DMS 273 (cell line): Measurements from ENCODE around the gene TAC3.
"Not testable (repeated sequence)": the region's sequence is repeated elsewhere in the genome, so short reads cannot be mapped to it uniquely, and the experiment has no call there.

Source experiments
- DNase-seq: peaks from one replicate; lab custom pipeline; 2025; ENCODE audit not compliant: unreplicated experiment; lab: John Stamatoyannopoulos, UW

TAC3 gene

DNA sequence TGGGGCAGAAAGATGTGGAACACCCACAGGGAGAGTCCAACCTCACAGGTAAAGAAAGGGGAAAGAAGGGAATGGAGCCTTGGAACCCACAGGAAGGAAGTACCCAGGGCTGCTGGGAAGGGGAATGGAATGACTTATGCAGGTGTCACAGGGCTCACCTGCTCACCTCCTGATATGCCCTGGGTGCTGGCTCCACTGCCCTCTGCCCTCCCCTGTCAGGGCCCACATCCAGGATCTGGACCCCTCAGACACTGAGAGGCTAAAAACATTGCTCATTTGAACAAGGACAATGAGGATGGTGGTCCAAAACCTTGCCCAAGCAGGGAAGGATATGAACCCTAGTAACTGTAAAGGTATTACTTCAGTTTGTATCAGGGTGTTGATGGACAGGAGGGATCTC, 29.3 kb downstream of the TAC3 start:
- DNase-seq = no peak

- DNase-seq = not testable (repeated sequence)
Measured at GRCh38 chr12:56985714-56986113, 30.6 kb downstream of the TAC3 start.

DNA sequence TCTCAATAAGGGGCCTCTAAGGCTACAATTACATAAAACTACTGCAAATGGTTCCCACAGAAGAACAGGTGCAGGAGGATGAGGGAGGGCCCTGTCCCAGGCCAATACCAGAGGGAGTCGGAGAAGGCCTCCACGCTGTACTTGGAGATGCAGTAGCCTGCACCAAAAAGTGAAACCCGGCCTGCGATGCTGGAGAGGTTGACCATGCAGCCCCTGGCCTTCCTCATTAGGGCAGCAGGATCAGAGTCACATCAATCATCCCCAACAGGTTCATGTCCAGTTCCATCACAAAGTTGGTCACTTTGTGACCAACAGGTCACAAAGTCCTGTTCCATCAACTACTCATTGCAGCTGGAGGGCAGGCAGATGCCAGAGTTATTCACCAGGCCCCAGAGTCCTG, 32.9 kb downstream of the TAC3 start:
- no peak for DNase-seq

DNA sequence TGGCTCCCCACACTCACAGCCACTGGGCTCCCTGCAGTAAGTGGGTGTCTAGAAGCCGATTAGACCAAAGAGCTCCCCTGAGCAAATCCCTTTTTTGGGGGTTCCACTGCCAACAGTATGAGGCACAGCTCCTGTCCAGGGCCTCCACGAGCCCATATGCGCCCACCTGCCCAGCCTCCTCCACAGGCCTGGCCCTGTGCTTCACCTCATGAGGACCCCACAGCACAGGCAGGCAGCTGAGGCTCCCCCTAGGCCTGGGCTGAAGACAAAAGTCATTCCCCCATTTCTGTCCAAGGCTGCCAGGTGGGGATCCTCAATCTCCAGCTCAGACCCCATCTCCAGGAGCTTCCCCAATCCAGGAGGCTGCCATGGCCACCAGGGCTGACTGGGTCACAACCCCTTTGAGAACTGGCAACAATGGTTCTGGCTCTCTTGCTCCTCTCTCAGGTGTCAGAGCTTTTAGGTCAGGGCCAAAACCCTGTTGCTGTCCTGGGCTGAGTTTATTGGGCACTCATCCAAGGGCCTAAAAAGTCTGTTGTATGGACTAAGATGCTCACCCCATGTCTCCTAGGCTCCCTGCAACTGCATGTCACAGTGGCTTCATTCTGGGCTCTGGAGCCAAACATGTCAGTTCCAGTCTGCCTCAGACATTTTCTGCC, 33.6 kb downstream of the TAC3 start:
- not testable (repeated sequence) for DNase-seq

- no peak for DNase-seq
Measured at GRCh38 chr12:56980941-56981530, 35.3 kb downstream of the TAC3 start.

GRCh38 chr12:56980268-56980667, 36.1 kb downstream of the TAC3 start:
- no peak for DNase-seq

GRCh38 chr12:56979628-56980027, 36.7 kb downstream of the TAC3 start:
- DNase-seq = no peak

DNA sequence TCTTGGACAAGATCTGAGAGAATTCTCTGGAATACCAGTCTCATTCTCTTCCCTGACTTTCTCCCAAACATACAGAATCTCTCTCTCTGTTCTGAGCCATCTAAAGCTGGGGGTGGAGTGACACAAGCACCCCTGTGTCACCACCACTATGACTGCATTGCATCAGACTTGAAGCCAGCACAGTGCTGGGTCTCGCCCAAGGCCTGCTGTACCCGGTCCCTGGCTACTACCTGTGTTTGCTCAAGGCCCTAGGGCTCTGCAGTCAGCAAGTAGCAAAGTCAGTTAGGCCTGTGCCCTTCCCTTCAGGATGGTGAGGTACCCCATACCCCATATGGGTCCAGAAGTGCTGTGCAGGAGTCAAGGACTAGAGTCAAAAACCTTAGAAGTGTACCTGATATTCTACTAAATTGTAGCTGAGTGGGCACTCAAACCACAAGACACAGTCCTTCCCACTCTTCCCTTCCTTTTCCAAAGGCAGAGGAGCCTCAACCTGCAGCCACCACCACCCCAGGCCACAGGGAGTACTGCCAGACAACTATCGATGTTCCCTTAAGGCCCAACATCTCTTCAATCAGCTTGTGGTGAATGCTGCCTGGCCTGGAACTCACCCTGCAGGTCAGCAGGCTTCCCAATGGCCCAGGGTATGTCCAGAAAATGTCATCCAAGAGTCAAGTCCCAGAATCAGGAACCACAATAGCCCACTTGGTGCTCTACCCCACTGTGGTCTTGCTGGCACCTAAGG, 37.8 kb downstream of the TAC3 start:
- DNase-seq = no peak

DNA sequence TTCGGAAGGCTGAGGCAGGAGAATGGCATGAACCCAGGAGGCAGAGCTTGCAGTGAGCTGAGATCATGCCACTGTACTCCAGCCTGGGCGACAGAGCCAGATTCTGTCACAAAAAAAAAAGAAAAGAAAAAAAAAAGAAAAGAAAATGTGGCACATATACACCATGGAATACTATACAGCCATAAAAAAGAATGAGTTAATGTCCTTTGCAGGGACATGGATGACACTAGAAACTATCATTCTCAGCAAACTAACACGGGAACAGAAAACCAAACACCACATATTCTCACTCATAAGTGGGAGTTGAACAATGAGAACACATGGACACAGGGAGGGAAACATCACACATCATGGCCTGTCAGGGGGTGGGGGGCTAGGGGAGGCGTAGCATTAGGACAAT, 39.0 kb downstream of the TAC3 start:
- not testable (repeated sequence) for DNase-seq

DNA sequence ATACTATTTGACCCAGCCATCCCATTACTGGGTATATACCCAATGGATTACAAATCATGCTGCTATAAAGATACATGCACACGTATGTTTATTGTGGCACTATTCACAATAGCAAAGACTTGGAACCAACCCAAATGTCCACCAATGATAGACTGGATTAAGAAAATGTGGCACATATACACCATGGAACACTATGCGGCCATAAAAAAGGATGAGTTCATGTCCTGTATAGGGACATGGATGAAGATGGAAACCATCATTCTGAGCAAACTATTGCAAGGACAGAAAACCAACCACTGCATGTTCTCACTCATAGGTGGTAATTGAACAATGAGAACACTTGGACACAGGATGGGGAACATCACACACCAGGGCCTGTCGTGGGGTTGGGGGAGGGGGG, 42.1 kb downstream of the TAC3 start:
- not testable (repeated sequence) for DNase-seq

GRCh38 chr12:56968910-56969309, 47.4 kb downstream of the TAC3 start:
- not testable (repeated sequence) for DNase-seq

DNA sequence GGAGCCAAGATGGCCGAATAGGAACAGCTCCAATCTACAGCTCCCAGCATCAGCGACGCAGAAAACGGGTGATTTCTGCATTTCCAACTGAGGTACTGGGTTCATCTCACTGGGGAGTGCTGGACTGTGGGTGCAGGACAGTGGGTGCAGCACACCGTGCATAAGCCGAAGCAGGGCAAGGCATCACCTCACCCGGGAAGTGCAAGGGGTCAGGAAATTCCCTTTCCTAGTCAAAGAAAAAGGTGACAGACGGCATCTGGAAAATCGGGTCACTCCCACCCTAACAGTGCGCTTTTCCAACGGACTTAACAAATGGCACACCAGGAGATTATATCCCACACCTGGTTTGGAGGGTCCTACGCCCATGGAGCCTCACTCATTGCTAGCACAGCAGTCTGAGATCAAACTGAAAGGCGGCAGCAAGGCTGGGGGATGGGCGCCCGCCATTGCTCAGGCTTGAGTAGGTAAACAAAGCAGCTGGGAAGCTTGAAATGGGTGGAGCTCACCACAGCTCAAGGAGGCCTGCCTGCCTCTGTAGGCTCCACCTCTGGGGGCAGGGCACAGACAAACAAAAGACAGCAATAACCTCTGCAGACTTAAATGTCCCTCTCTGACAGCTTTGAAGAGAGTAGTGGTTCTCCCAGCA, 50.2 kb downstream of the TAC3 start:
- not testable (repeated sequence) for DNase-seq

DNA sequence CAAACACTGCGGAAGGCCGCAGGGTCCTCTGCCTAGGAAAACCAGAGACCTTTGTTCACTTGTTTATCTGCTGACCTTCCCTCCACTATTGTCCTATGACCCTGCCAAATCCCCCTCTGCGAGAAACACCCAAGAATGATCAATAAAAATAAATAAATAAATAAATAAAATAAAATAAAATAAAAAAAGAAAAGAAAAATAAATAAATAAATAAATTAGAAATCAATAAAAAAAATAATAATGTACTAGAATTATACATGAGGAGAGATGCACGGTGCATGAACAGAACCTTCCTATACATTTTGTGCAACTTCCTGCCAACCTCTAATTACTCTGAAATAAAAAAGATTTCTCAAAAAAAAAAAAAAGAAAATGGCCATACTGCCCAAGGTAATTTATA, 51.2 kb downstream of the TAC3 start:
- DNase-seq = not testable (repeated sequence)

- DNase-seq = not testable (repeated sequence)
Measured at GRCh38 chr12:56963557-56963956, 52.8 kb downstream of the TAC3 start.

DNA sequence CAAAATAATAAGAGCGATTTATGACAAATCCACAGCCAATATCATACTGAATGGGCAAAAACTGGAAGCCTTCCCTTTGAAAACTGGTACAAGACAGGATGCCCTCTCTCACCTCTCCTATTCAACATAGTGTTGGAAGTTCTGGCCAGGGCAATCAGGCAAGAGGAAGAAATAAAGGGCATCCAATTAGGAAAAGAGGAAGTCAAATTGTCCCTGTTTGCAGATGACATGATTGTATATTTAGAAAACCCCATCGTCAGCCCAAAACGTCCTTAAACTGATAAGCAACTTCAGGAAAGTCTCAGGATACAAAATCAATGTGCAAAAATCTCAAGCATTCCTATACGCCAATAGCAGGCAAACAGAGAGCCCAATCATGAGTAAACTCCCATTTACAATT, 54.1 kb downstream of the TAC3 start:
- not testable (repeated sequence) for DNase-seq
